Mammary epithelial cell (primary cell): ENCODE measurements around the gene FETUB.

Source experiments
- CTCF ChIP-seq, 2 donors: IDR thresholded peaks in 1 of 2; conservative IDR thresholded peaks in 1 of 2; 2 replicates each; pipeline ENCODE4 v1.5.1; 2011 to 2012; ENCODE audit warnings: inconsistent platforms in 2 of 2, low read length in 2 of 2, mild to moderate bottlenecking in 2 of 2, control low read depth in 1 of 2, low read depth in 1 of 2; ENCODE audit not compliant: insufficient read depth in 1 of 2; ENCODE audit errors: extremely low read depth in 1 of 2
- EZH2 ChIP-seq: IDR thresholded peaks from 2 replicates; pipeline ENCODE4 v1.6.1; 2012; ENCODE audit warnings: low read length, inconsistent platforms, borderline replicate concordance

GRCh38 chr3:186668426-186668825, 28.2 kb downstream of the FETUB start:
- no peak for TF ChIP-seq CTCF (conservative IDR thresholded peaks at IDR 0.05 in 1 of 2, IDR thresholded peaks at IDR 0.05 in 1 of 2; ENCODE audit: extremely low read depth in 1 of 2, insufficient read depth in 1 of 2, low read depth in 1 of 2, low read length in 2 of 2)
- TF ChIP-seq EZH2: no peak
